Measurements from ENCODE around the gene NANP. TPM values are rescaled to one million over a fixed set of nuclear protein-coding genes. Genes with fewer than 3 reads are reported as not detected.

NANP gene
- total and polyA plus RNA-seq, 9 of the 15 experiments (the other 6 are each of a cell fraction or from before 2014, with no cell fraction given), result 5.4 to 8.4 (median 6.9) TPM

GRCh38 chr20:25623225-25623735 lies 534 bp downstream of the NANP start (continued):
- TF ChIP-seq, protein P1, sequence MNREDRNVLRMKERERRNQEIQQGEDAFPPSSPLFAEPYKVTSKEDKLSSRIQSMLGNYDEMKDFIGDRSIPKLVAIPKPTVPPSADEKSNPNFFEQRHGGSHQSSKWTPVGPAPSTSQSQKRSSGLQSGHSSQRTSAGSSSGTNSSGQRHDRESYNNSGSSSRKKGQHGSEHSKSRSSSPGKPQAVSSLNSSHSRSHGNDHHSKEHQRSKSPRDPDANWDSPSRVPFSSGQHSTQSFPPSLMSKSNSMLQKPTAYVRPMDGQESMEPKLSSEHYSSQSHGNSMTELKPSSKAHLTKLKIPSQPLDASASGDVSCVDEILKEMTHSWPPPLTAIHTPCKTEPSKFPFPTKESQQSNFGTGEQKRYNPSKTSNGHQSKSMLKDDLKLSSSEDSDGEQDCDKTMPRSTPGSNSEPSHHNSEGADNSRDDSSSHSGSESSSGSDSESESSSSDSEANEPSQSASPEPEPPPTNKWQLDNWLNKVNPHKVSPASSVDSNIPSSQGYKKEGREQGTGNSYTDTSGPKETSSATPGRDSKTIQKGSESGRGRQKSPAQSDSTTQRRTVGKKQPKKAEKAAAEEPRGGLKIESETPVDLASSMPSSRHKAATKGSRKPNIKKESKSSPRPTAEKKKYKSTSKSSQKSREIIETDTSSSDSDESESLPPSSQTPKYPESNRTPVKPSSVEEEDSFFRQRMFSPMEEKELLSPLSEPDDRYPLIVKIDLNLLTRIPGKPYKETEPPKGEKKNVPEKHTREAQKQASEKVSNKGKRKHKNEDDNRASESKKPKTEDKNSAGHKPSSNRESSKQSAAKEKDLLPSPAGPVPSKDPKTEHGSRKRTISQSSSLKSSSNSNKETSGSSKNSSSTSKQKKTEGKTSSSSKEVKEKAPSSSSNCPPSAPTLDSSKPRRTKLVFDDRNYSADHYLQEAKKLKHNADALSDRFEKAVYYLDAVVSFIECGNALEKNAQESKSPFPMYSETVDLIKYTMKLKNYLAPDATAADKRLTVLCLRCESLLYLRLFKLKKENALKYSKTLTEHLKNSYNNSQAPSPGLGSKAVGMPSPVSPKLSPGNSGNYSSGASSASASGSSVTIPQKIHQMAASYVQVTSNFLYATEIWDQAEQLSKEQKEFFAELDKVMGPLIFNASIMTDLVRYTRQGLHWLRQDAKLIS (CRISPR knock-in tag; IDR thresholded peaks at IDR 0.05), result 0 out of 2 replicates have a peak, but pooled peaks have one; percentile 12
- TF ChIP-seq CTCFL (IDR thresholded peaks at IDR 0.05; ENCODE audit: borderline replicate concordance, insufficient read depth, low read depth, low read length, poor library complexity, severe bottlenecking) (no peak), ETV1 (tag; conservative IDR thresholded peaks at IDR 0.05; ENCODE audit: low read depth) (no peak), RBBP5 (IDR thresholded peaks at IDR 0.05; ENCODE audit: borderline replicate concordance, insufficient read depth, low read length, poor library complexity, severe bottlenecking) (peak; percentile 60), ZBTB1 (CRISPR knock-in tag; IDR thresholded peaks at IDR 0.05; ENCODE audit: borderline replicate concordance, low read depth) (peak; percentile 87), TFE3 (CRISPR knock-in tag; IDR thresholded peaks at IDR 0.05) (peak; percentile 79), C11orf30 (IDR thresholded peaks at IDR 0.05; ENCODE audit: low read depth) (peak; percentile 25; the same call in 1 of the 2 replicates), NONO (IDR thresholded peaks at IDR 0.05; ENCODE audit: low read depth in 2 of 2, low read length in 1 of 2) (peak in 1 of 2 experiments; percentile 55; a peak in 1 of 4 replicates), SAFB (IDR thresholded peaks at IDR 0.05; ENCODE audit: borderline replicate concordance, low read depth, low read length) (peak; percentile 81), ARHGAP35 (IDR thresholded peaks at IDR 0.05; ENCODE audit: partially characterized antibody) (no peak), FOXK1 (CRISPR knock-in tag; IDR thresholded peaks at IDR 0.05; ENCODE audit: borderline replicate concordance) (0 out of 2 replicates have a peak, but pooled peaks have one; percentile 35), NFE2 (IDR thresholded peaks at IDR 0.05; ENCODE audit: low read depth) (peak; percentile 51), PTRF (tag; IDR thresholded peaks at IDR 0.05) (no peak), ZNF232 (CRISPR knock-in tag; IDR thresholded peaks at IDR 0.05) (0 out of 2 replicates have a peak, but pooled peaks have one; percentile 20), ZBTB9 (CRISPR knock-in tag; IDR thresholded peaks at IDR 0.05) (0 out of 2 replicates have a peak, but pooled peaks have one; percentile 17)
- TF ChIP-seq, protein P2, sequence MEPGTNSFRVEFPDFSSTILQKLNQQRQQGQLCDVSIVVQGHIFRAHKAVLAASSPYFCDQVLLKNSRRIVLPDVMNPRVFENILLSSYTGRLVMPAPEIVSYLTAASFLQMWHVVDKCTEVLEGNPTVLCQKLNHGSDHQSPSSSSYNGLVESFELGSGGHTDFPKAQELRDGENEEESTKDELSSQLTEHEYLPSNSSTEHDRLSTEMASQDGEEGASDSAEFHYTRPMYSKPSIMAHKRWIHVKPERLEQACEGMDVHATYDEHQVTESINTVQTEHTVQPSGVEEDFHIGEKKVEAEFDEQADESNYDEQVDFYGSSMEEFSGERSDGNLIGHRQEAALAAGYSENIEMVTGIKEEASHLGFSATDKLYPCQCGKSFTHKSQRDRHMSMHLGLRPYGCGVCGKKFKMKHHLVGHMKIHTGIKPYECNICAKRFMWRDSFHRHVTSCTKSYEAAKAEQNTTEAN (CRISPR knock-in tag; IDR thresholded peaks at IDR 0.05), result no peak
